HEK293 (cell line): ENCODE results near the gene XYLB.

ENCODE experiments used
- BCL11A ChIP-seq: fragments of 450-650 bp; formaldehyde crosslinking; IDR thresholded peaks from 2 replicates; pipeline ENCODE4 v1.5.1; 2016; ENCODE audit warnings: low read depth, missing biosample characterization, missing genetic modification characterization
- CTCF ChIP-seq: fragments of 450-650 bp; formaldehyde crosslinking; IDR thresholded peaks from 2 replicates; pipeline ENCODE4 v1.5.1; 2016; ENCODE audit warnings: missing biosample characterization, missing genetic modification characterization
- HIC1 ChIP-seq: fragments of 450-650 bp; formaldehyde crosslinking; IDR thresholded peaks from 2 replicates; pipeline ENCODE4 v1.5.1; 2016; ENCODE audit warnings: missing biosample characterization, missing genetic modification characterization
- KLF10 ChIP-seq: fragments of 450-650 bp; IDR thresholded peaks from 2 replicates; pipeline ENCODE4 v1.5.1; 2018; ENCODE audit warnings: missing biosample characterization, mild to moderate bottlenecking, missing genetic modification characterization
- KLF16 ChIP-seq: fragments of 450-650 bp; formaldehyde crosslinking; IDR thresholded peaks from 2 replicates; pipeline ENCODE4 v1.5.1; 2017; ENCODE audit warnings: missing biosample characterization, missing genetic modification characterization
- MEIS1 ChIP-seq: sonication (generic); formaldehyde crosslinking; IDR thresholded peaks from 2 replicates; pipeline ENCODE4 v1.8.1; 2022; ENCODE audit warnings: missing genetic modification reagents, mild to moderate bottlenecking, borderline replicate concordance
- SCRT2 ChIP-seq: fragments of 450-650 bp; formaldehyde crosslinking; IDR thresholded peaks from 2 replicates; pipeline ENCODE4 v1.5.1; 2016; ENCODE audit warnings: missing biosample characterization, missing genetic modification characterization
- YY1 ChIP-seq: fragments of 450-650 bp; formaldehyde crosslinking; IDR thresholded peaks from 2 replicates; pipeline ENCODE4 v1.5.1; 2018; ENCODE audit warnings: missing biosample characterization, missing genetic modification characterization
- ZBTB1 ChIP-seq: fragments of 450-650 bp; formaldehyde crosslinking; IDR thresholded peaks from 2 replicates; pipeline ENCODE4 v1.5.1; 2016; ENCODE audit warnings: missing biosample characterization, missing genetic modification characterization
- ZBTB11 ChIP-seq: fragments of 450-650 bp; formaldehyde crosslinking; conservative IDR thresholded peaks from 2 replicates; pipeline ENCODE4 v1.5.1; 2016; ENCODE audit warnings: low read depth, missing biosample characterization, missing genetic modification characterization
- ZBTB6 ChIP-seq: fragments of 450-650 bp; formaldehyde crosslinking; IDR thresholded peaks from 2 replicates; pipeline ENCODE4 v1.5.1; 2017; ENCODE audit warnings: missing biosample characterization, missing genetic modification characterization
- ZEB2 ChIP-seq: fragments of 450-650 bp; formaldehyde crosslinking; IDR thresholded peaks from 2 replicates; pipeline ENCODE4 v1.5.1; 2016; ENCODE audit warnings: missing biosample characterization, missing genetic modification characterization
- ZFP69B ChIP-seq: fragments of 450-650 bp; formaldehyde crosslinking; IDR thresholded peaks from 2 replicates; pipeline ENCODE4 v1.5.1; 2016; ENCODE audit warnings: missing biosample characterization, missing genetic modification characterization
- ZIC2 ChIP-seq: fragments of 450-650 bp; formaldehyde crosslinking; IDR thresholded peaks from 2 replicates; pipeline ENCODE4 v1.5.1; 2016; ENCODE audit warnings: missing biosample characterization, missing genetic modification characterization
- ZNF155 ChIP-seq: fragments of 450-650 bp; formaldehyde crosslinking; IDR thresholded peaks from 2 replicates; pipeline ENCODE4 v1.5.1; 2016; ENCODE audit warnings: missing biosample characterization, missing genetic modification characterization
- ZNF2 ChIP-seq: fragments of 450-650 bp; formaldehyde crosslinking; IDR thresholded peaks from 2 replicates; pipeline ENCODE4 v1.5.1; 2016; ENCODE audit warnings: missing biosample characterization, missing genetic modification characterization
- ZNF211 ChIP-seq: fragments of 450-650 bp; formaldehyde crosslinking; IDR thresholded peaks from 2 replicates; pipeline ENCODE4 v1.5.1; 2016; ENCODE audit warnings: low read depth, missing biosample characterization, missing genetic modification characterization
- ZNF274 ChIP-seq, 2 experiments: fragments of 200-500 bp in 1 of 2; fragments of 450-650 bp in 1 of 2; sonication (Bioruptor generic) in 1 of 2; formaldehyde crosslinking in 1 of 2; IDR thresholded peaks; 2 replicates each; pipeline versions ENCODE4 v1.5.1 to v1.6.1; 2014 to 2016; ENCODE audit warnings: borderline replicate concordance in 1 of 2, inconsistent platforms in 1 of 2, low read length in 1 of 2, missing biosample characterization in 1 of 2, missing genetic modification characterization in 1 of 2
- ZNF280C ChIP-seq: fragments of 450-650 bp; formaldehyde crosslinking; IDR thresholded peaks from 2 replicates; pipeline ENCODE4 v1.5.1; 2016; ENCODE audit warnings: missing biosample characterization, missing genetic modification characterization
- ZNF449 ChIP-seq: fragments of 450-650 bp; formaldehyde crosslinking; IDR thresholded peaks from 2 replicates; pipeline ENCODE4 v1.5.1; 2017; ENCODE audit warnings: missing biosample characterization, mild to moderate bottlenecking, missing genetic modification characterization, moderate library complexity
- ZNF521 ChIP-seq: fragments of 450-650 bp; formaldehyde crosslinking; IDR thresholded peaks from 2 replicates; pipeline ENCODE4 v1.5.1; 2017; ENCODE audit warnings: missing biosample characterization, mild to moderate bottlenecking, missing genetic modification characterization
- ZNF544 ChIP-seq: fragments of 450-650 bp; formaldehyde crosslinking; IDR thresholded peaks from 2 replicates; pipeline ENCODE4 v1.5.0; 2017; ENCODE audit warnings: missing biosample characterization, missing genetic modification characterization
- ZNF561 ChIP-seq: fragments of 450-650 bp; IDR thresholded peaks from 2 replicates; pipeline ENCODE4 v1.5.1; 2018; ENCODE audit warnings: missing biosample characterization, missing genetic modification characterization, borderline replicate concordance
- ZNF701 ChIP-seq: fragments of 450-650 bp; formaldehyde crosslinking; IDR thresholded peaks from 2 replicates; pipeline ENCODE4 v1.5.1; 2016; ENCODE audit warnings: missing biosample characterization, missing genetic modification characterization
- ZNF792 ChIP-seq: fragments of 450-650 bp; formaldehyde crosslinking; IDR thresholded peaks from 2 replicates; pipeline ENCODE4 v1.5.1; 2016; ENCODE audit warnings: missing biosample characterization, missing genetic modification characterization
- ZXDB ChIP-seq: fragments of 450-650 bp; formaldehyde crosslinking; IDR thresholded peaks from 2 replicates; pipeline ENCODE4 v1.5.1; 2016; ENCODE audit warnings: missing biosample characterization, missing genetic modification characterization

The XYLB gene

GRCh38 chr3:38346587-38347410 lies at the start of gene XYLB (continued):
- TF ChIP-seq ZNF544 (tag by site-specific recombination) = no peak
- peak; percentile 50; the same call in 1 of the 2 replicates for TF ChIP-seq ZNF561 (tag by site-specific recombination)
- TF ChIP-seq ZBTB1 (tag by site-specific recombination) = no peak
- TF ChIP-seq KLF16 = peak; percentile 82
- no peak for TF ChIP-seq ZNF280C (tag by site-specific recombination)
- no peak for TF ChIP-seq ZNF211 (tag by site-specific recombination)
- TF ChIP-seq KLF10 (tag by site-specific recombination) = peak; percentile 49; the same call in 1 of the 2 replicates
- TF ChIP-seq ZNF2 (tag by site-specific recombination) = peak; percentile 66
- peak; percentile 89 for TF ChIP-seq CTCF (tag by site-specific recombination)
- TF ChIP-seq ZNF792 (tag by site-specific recombination) = no peak
- TF ChIP-seq ZEB2 (tag by site-specific recombination) = peak; percentile 75
- TF ChIP-seq MEIS1 (CRISPR knock-in tag) = no peak
- TF ChIP-seq ZNF701 (tag by site-specific recombination) = 0 out of 2 replicates have a peak, but pooled peaks have one; percentile 29
- TF ChIP-seq ZNF521 (tag by site-specific recombination) = no peak
- no peak for TF ChIP-seq BCL11A
- TF ChIP-seq ZNF155 (tag by site-specific recombination) = no peak
- TF ChIP-seq ZXDB = peak; percentile 99
- peak; percentile 21; the same call in 1 of the 2 replicates for TF ChIP-seq HIC1 (tag by site-specific recombination)
- TF ChIP-seq ZBTB6 = peak; percentile 93
- peak; percentile 71; the same call in 1 of the 2 replicates for TF ChIP-seq ZFP69B
- TF ChIP-seq ZIC2 (tag by site-specific recombination) = peak; percentile 22; the same call in 1 of the 2 replicates
- TF ChIP-seq ZNF449 (tag by site-specific recombination) = peak; percentile 43; the same call in 1 of the 2 replicates
- peak; percentile 78 for TF ChIP-seq ZBTB11 (tag by site-specific recombination)
- no peak for TF ChIP-seq ZNF274 (IDR thresholded peaks at IDR 0.05; ENCODE audit: low read length)
- TF ChIP-seq ZNF274 (tag by site-specific recombination; IDR thresholded peaks at IDR 0.05; ENCODE audit: borderline replicate concordance) = no peak
- TF ChIP-seq YY1 (tag by site-specific recombination) = 0 out of 2 replicates have a peak, but pooled peaks have one; percentile 22
- TF ChIP-seq SCRT2 (tag by site-specific recombination) = 0 out of 2 replicates have a peak, but pooled peaks have one; percentile 32
